NCI-H1436 (cell line): ENCODE data around the gene TM7SF3.

ENCODE experiments used
- DNase-seq: peaks from one replicate; lab custom pipeline; 2025; lab: John Stamatoyannopoulos, UW

The TM7SF3 gene

DNA sequence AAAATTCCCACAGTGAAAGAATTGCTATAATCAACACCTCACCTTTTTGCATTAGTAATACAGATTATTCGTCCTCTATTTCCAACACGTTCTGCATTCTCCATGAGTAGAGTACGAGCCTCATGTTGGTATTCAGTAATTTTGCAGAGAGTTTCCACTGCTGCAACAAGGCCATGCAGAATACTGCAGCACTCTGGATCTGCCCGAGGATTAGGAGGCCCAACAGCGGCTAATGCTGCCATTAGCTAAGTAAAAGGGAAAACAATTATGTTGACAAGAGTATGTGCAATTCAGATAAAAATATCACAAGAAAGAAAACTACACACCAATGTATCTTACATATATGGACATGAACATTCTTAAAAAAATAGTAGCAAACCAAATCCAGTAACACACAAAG is 85.5 kb downstream of the TM7SF3 start:
- DNase-seq = no peak
